H1 (cell line): Measurements from ENCODE around the gene TNS1. TPM values are rescaled to one million over a fixed set of nuclear protein-coding genes. Genes with fewer than 3 reads are reported as not detected.

Source experiments
- CTCF ChIA-PET: fragments of 300-600 bp; sonication (Branson Sonifier 250); formaldehyde crosslinking; loops from one replicate; lab custom pipeline; 2021; ENCODE audit not compliant: partially characterized antibody; lab: Charles Lee
- POLR2A ChIA-PET: fragments of 300-600 bp; sonication (Branson Sonifier 250); formaldehyde crosslinking; loops from one replicate; lab custom pipeline; 2021; ENCODE audit warnings: inconsistent platforms; ENCODE audit not compliant: partially characterized antibody; lab: Charles Lee
- DNase-seq, 2 experiments: peaks; one replicate each; pipeline versions ENCODE4 v3.0.0 to v3.0.0-alpha.2; 2010 to 2022; ENCODE audit warnings: low spot score in 2 of 2, low read depth in 1 of 2, mixed read lengths in 1 of 2
- FAIRE-seq: peaks from 2 replicates; lab custom pipeline; 2011; peaks lifted over from hg19 to GRCh38; lab: Jason Lieb, UNC
- H2AFZ ChIP-seq: 2 replicates; pipeline ENCODE4 v1.8.1; 2012; ENCODE audit warnings: low read length, inconsistent platforms
- H2AK5ac ChIP-seq: 2 replicates; pipeline ENCODE4 v1.6.1; 2013; ENCODE audit warnings: low read depth, low read length
- H2BK120ac ChIP-seq: replicated peaks from 2 replicates; pipeline ENCODE3; 2013; ENCODE audit warnings: low read depth, low read length, inconsistent platforms
- H2BK12ac ChIP-seq: 2 replicates; pipeline ENCODE4 v1.6.1; 2013; ENCODE audit warnings: low read depth, low read length
- H2BK15ac ChIP-seq: 2 replicates; pipeline ENCODE4 v1.6.1; 2013; ENCODE audit warnings: low read length
- H2BK20ac ChIP-seq: 2 replicates; pipeline ENCODE4 v1.6.1; 2013; ENCODE audit warnings: low read length
- H2BK5ac ChIP-seq: 2 replicates; pipeline ENCODE4 v1.6.1; 2013; ENCODE audit warnings: low read depth, low read length
- H3K14ac ChIP-seq: 2 replicates; pipeline ENCODE4 v1.6.1; 2013; ENCODE audit warnings: inconsistent platforms; ENCODE audit not compliant: insufficient read length
- H3K18ac ChIP-seq: 2 replicates; pipeline ENCODE4 v1.6.1; 2013; ENCODE audit warnings: low read length; ENCODE audit errors: extremely low read depth
- H3K23ac ChIP-seq: 2 replicates; pipeline ENCODE4 v1.6.1; 2013; ENCODE audit warnings: inconsistent platforms; ENCODE audit not compliant: insufficient read length
- H3K23me2 ChIP-seq: 2 replicates; pipeline ENCODE4 v1.6.1; 2013; ENCODE audit warnings: low read depth, low read length
- H3K27ac ChIP-seq: 2 replicates; pipeline ENCODE4 v1.6.1; 2011; ENCODE audit warnings: low read depth, low read length, inconsistent platforms
- H3K27me3 ChIP-seq, 4 experiments: replicated peaks in 1 of 4; 1 replicate in 1 of 4; 2 replicates in 3 of 4; pipeline versions ENCODE4 v1.6.1 to v1.8.1; 2011 to 2013; ENCODE audit warnings: low read length in 3 of 4, mild to moderate bottlenecking in 3 of 4, inconsistent platforms in 2 of 4, mixed read lengths in 2 of 4, moderate library complexity in 1 of 4; ENCODE audit not compliant: control insufficient read depth in 3 of 4, insufficient read depth in 3 of 4; ENCODE audit errors: extremely low read depth in 1 of 4
- H3K36me3 ChIP-seq, 4 experiments: 2 replicates each; pipeline versions ENCODE4 v1.6.1 to v1.8.1; 2011 to 2013; ENCODE audit warnings: mild to moderate bottlenecking in 4 of 4, low read length in 3 of 4, moderate library complexity in 2 of 4, control low read depth in 1 of 4, inconsistent platforms in 1 of 4; ENCODE audit not compliant: insufficient read depth in 4 of 4, control insufficient read depth in 2 of 4
- H3K4ac ChIP-seq: replicated peaks from 2 replicates; pipeline ENCODE3; 2013; ENCODE audit warnings: low read length, low read depth, mixed read lengths, inconsistent platforms; ENCODE audit not compliant: insufficient read length
- H3K4me1 ChIP-seq, 4 experiments: replicated peaks in 1 of 4; 1 replicate in 1 of 4; 2 replicates in 3 of 4; pipeline versions ENCODE4 v1.6.1 to v1.8.1; 2011 to 2013; ENCODE audit warnings: low read length in 3 of 4, inconsistent platforms in 2 of 4, mixed read lengths in 1 of 4; ENCODE audit not compliant: insufficient read depth in 4 of 4, control insufficient read depth in 3 of 4
- H3K4me2 ChIP-seq, 2 experiments: 2 replicates each; pipeline versions ENCODE4 v1.6.1 to v1.8.1; 2011 to 2013; ENCODE audit warnings: low read depth in 2 of 2, low read length in 2 of 2, control low read depth in 1 of 2, inconsistent platforms in 1 of 2, mild to moderate bottlenecking in 1 of 2; ENCODE audit not compliant: insufficient read depth in 1 of 2
- H3K4me3 ChIP-seq, 4 experiments: fragments of 200-600, 300-600 bp in 1 of 4; sonication (generic), shearing (Covaris generic), sonication (Bioruptor Twin) in 1 of 4; 2 replicates each; pipeline versions ENCODE4 v1.5.1 to v1.8.1; 2011 to 2016; ENCODE audit warnings: low read length in 4 of 4, low read depth in 3 of 4, control low read depth in 2 of 4, inconsistent platforms in 2 of 4, mild to moderate bottlenecking in 2 of 4, mixed read lengths in 1 of 4, moderate library complexity in 1 of 4; ENCODE audit not compliant: insufficient read depth in 2 of 4; ENCODE audit errors: extremely low read depth in 1 of 4
- H3K56ac ChIP-seq: replicated peaks from 2 replicates; pipeline ENCODE3; 2013; ENCODE audit warnings: low read depth, mild to moderate bottlenecking, mixed read lengths, low read length, inconsistent platforms; ENCODE audit not compliant: insufficient read length
- H3K79me1 ChIP-seq: 2 replicates; pipeline ENCODE4 v1.6.1; 2013; ENCODE audit warnings: low read depth, low read length, control low read depth
- H3K79me2 ChIP-seq, 2 experiments: 2 replicates each; pipeline versions ENCODE4 v1.6.1 to v1.8.1; 2012 to 2013; ENCODE audit warnings: low read length in 2 of 2, mild to moderate bottlenecking in 2 of 2, inconsistent platforms in 1 of 2; ENCODE audit not compliant: insufficient read depth in 2 of 2, control insufficient read depth in 1 of 2
- H3K9ac ChIP-seq, 4 experiments: replicated peaks in 1 of 4; 1 replicate in 1 of 4; 2 replicates in 3 of 4; pipeline versions ENCODE4 v1.6.1 to v1.8.1; 2011 to 2013; ENCODE audit warnings: low read depth in 3 of 4, low read length in 3 of 4, control low read depth in 2 of 4, mild to moderate bottlenecking in 2 of 4, moderate library complexity in 2 of 4, inconsistent platforms in 1 of 4; ENCODE audit errors: extremely low read depth in 1 of 4
- H3K9me3 ChIP-seq, 2 experiments: 2 replicates each; pipeline versions ENCODE4 v1.6.1 to v1.8.1; 2012 to 2013; ENCODE audit warnings: mild to moderate bottlenecking in 2 of 2, moderate library complexity in 2 of 2, control low read depth in 1 of 2, inconsistent platforms in 1 of 2, low read depth in 1 of 2, low read length in 1 of 2, mixed read lengths in 1 of 2; ENCODE audit not compliant: insufficient read depth in 2 of 2
- H4K20me1 ChIP-seq, 2 experiments: replicated peaks in 1 of 2; 2 replicates each; pipeline versions ENCODE3 to v1.8.1; 2011 to 2013; ENCODE audit warnings: inconsistent platforms in 2 of 2, low read length in 2 of 2, mild to moderate bottlenecking in 1 of 2; ENCODE audit not compliant: insufficient read depth in 2 of 2, control insufficient read depth in 1 of 2
- H4K5ac ChIP-seq: 2 replicates; pipeline ENCODE4 v1.6.1; 2013; ENCODE audit warnings: low read length, low read depth, mixed read lengths, inconsistent platforms; ENCODE audit not compliant: insufficient read length
- H4K8ac ChIP-seq: 2 replicates; pipeline ENCODE4 v1.8.0; 2013; ENCODE audit warnings: mild to moderate bottlenecking, moderate library complexity, low read length, inconsistent platforms; ENCODE audit not compliant: insufficient read depth; ENCODE audit errors: extremely low read depth
- H4K91ac ChIP-seq: replicated peaks from 2 replicates; pipeline ENCODE3; 2013; ENCODE audit warnings: low read length, mixed read lengths, inconsistent platforms; ENCODE audit not compliant: insufficient read length
- ASH2L ChIP-seq: fragments of 200-600, 300-600 bp; sonication (generic); IDR thresholded peaks from one replicate; pipeline ENCODE4 v1.7.1; 2017; ENCODE audit warnings: low read length
- CBX8 ChIP-seq: fragments of 300-800, 300-1000 bp; sonication (generic); IDR thresholded peaks from 2 replicates; pipeline ENCODE4 v1.7.1; 2016; ENCODE audit warnings: low read depth, low read length, borderline replicate concordance
- CHD2 ChIP-seq: IDR thresholded peaks from 2 replicates; pipeline ENCODE4 v1.6.1; 2012; ENCODE audit warnings: low read length, improper control_type of control experiment
- JUND ChIP-seq: IDR thresholded peaks from 2 replicates; pipeline ENCODE4 v1.6.1; 2011; ENCODE audit warnings: mild to moderate bottlenecking, improper control_type of control experiment, low read length
- KDM5A ChIP-seq: fragments of 200-600 bp; IDR thresholded peaks from 2 replicates; pipeline ENCODE4 v1.7.1; 2012; ENCODE audit warnings: mild to moderate bottlenecking, low read length, inconsistent platforms, mixed read lengths
- MAFK ChIP-seq: IDR thresholded peaks from 2 replicates; pipeline ENCODE4 v1.6.1; 2012; ENCODE audit warnings: low read depth, mild to moderate bottlenecking, improper control_type of control experiment, low read length
- POLR2A ChIP-seq, 2 experiments: IDR thresholded peaks; 1 replicate in 1 of 2; 2 replicates in 1 of 2; pipeline ENCODE4 v1.6.1; 2011; ENCODE audit warnings: low read depth in 2 of 2, low read length in 2 of 2, mild to moderate bottlenecking in 2 of 2; ENCODE audit errors: control extremely low read depth in 1 of 2
- RBBP5 ChIP-seq: IDR thresholded peaks from 2 replicates; pipeline ENCODE4 v1.7.1; 2012; ENCODE audit warnings: low read depth, mild to moderate bottlenecking, inconsistent platforms, low read length, moderate library complexity, borderline replicate concordance
- SP4 ChIP-seq: IDR thresholded peaks from 2 replicates; pipeline ENCODE4 v1.6.1; 2012; ENCODE audit warnings: low read length, inconsistent platforms
- SRF ChIP-seq: IDR thresholded peaks from 2 replicates; pipeline ENCODE4 v1.6.1; 2011; ENCODE audit warnings: mild to moderate bottlenecking, low read depth, low read length, moderate library complexity
- TAF7 ChIP-seq: optimal IDR thresholded peaks from 2 replicates; pipeline ENCODE3; 2011; ENCODE audit warnings: low read depth, mild to moderate bottlenecking, inconsistent platforms, low read length, moderate library complexity, borderline replicate concordance
- TEAD4 ChIP-seq: IDR thresholded peaks from 2 replicates; pipeline ENCODE4 v1.6.1; 2012; ENCODE audit warnings: low read depth, low read length, inconsistent platforms, mixed read lengths
- WGBS, 2 experiments: shearing (Covaris generic) in 1 of 2; methylation state at CpG; one replicate each; pipeline versions ENCODE4 v1.1.6 to v1.1.7; 2013 to 2015; ENCODE audit warnings: low lambda C conversion rate in 2 of 2, mixed read lengths in 2 of 2, inconsistent platforms in 1 of 2, low coverage in 1 of 2, missing lambda C conversion rate in 1 of 2; ENCODE audit not compliant: insufficient replicate concordance in 2 of 2, insufficient coverage in 1 of 2, insufficient read length in 1 of 2; ENCODE audit errors: extremely low coverage in 1 of 2, missing lambda C conversion rate in 1 of 2; 5-methylcytosine and 5-hydroxymethylcytosine counted together
- polyA plus RNA-seq, 7 experiments: library from polyadenylated mRNA; depleted of rRNA in 3 of 7; stranded (reverse) in 5 of 7; unstranded in 2 of 7; fragments of >200 nt in 5 of 7; fragments of 200-250 nt in 2 of 7; gene quantifications; 1 replicate in 5 of 7; 2 replicates in 1 of 7; 4 replicates in 1 of 7; pipeline versions ENCODE4 v1.2.1 to v1.2.3, GENCODE V29; 2011 to 2013; ENCODE audit warnings: missing spikeins in 2 of 7, mixed read lengths in 2 of 7
- total RNA-seq: library from RNA; stranded (reverse); fragmentation: NEBNext Ultra II Directional; extraction: Animal tissue kit (Norgen Biotek cat#: 25700); gene quantifications from 2 replicates; pipeline ENCODE4 v1.2.1, GENCODE V29; 2021
- TF ChIP-seq, protein P1 (sequence below), 3 experiments: IDR thresholded peaks; 1 replicate in 2 of 3; 2 replicates in 1 of 3; pipeline versions ENCODE4 v1.5.1 to v1.6.1; 2011; ENCODE audit warnings: low read length in 3 of 3, mild to moderate bottlenecking in 3 of 3, inconsistent platforms in 2 of 3, low read depth in 1 of 3, moderate library complexity in 1 of 3; ENCODE audit not compliant: insufficient read depth in 1 of 3; ENCODE audit errors: control extremely low read depth in 1 of 3

The TNS1 gene
- total and polyA plus RNA-seq, 2 of the 8 experiments (the other 6 are each of a cell fraction or from before 2014, with no cell fraction given), result 1.5 to 5.1 TPM

DNA sequence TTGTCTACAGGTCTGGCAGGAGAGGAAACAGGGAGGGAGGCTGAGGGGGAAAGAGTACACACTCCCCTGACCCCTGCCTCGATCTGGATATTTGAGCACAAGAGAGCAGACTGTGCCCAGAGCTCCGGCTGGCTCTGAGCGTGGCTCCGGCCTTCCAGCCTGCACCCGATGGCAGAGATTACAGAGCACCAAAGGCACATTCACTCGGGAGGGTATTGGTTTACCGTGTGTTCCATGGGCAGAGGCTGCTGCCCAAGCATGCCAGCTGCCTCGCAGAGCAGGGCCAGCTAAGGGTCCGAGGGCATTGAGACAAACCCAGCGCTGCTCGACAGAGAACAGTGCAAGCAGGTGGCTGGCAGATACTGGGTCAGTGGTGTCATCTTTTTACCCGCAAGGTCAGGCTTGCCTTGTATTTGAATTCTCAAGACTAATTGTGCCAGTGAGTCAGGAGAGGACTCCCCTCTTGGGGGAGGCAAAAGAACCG, 132.2 kb downstream of the TNS1 start:
- no peaks in the 10 kb centered on the region for H3K36me3 ChIP-seq
- H4K5ac ChIP-seq, result no peak overlapping the region
- no peak overlapping the region for H3K18ac ChIP-seq
- no peak for DNase-seq
- no peak overlapping the region for H2BK15ac ChIP-seq
- H3K4me1 ChIP-seq, result peaks cover 0 to 5% (median 1%) of the 10 kb centered on the region in 4 experiments; a peak in 4 of 7 replicates
- H3K4me3 ChIP-seq, result no peak overlapping the region
- H3K4ac ChIP-seq, result no peak overlapping the region
- H3K9ac ChIP-seq, result no peak overlapping the region
- H3K23me2 ChIP-seq, result no peaks in the 10 kb centered on the region
- WGBS, 2 experiments, result 91% methylated on average over 13 of the region's 13 CpGs; no CpG with 5 or more reads in 1 of the 2 experiments
- no peaks in the 10 kb centered on the region for H3K27me3 ChIP-seq
- CTCF ChIA-PET, result interaction anchor here (0.6 to 3.4 kb wide), 16 partner anchors 9 to 1041 kb away, joined by 3 to 21 read pairs (median 4); no protein-coding TSS in a partner anchor
- H4K8ac ChIP-seq, result no peak overlapping the region; the same call in 1 of the 2 replicates
- no peaks in the 10 kb centered on the region for H4K20me1 ChIP-seq
- no peak overlapping the region for H2AFZ ChIP-seq
- no peak overlapping the region for H3K27ac ChIP-seq
- H3K9me3 ChIP-seq, result no peaks in the 10 kb centered on the region
- H3K79me2 ChIP-seq, result no peaks in the 10 kb centered on the region
- H2BK120ac ChIP-seq, result no peak overlapping the region
- FAIRE-seq, result no peak
- H2AK5ac ChIP-seq, result no peak overlapping the region
- H3K14ac ChIP-seq, result no peak overlapping the region
- no peaks in the 10 kb centered on the region for H3K79me1 ChIP-seq
- POLR2A ChIA-PET, result interaction anchor here (1.1 kb wide), 1 partner anchor 17 kb away, joined by 3 read pairs; no protein-coding TSS in a partner anchor
- H3K4me2 ChIP-seq, result no peak overlapping the region
- no peak overlapping the region for H4K91ac ChIP-seq
- H3K23ac ChIP-seq, result no peak overlapping the region
- H2BK12ac ChIP-seq, result no peak overlapping the region
- H2BK20ac ChIP-seq, result no peak overlapping the region
- no peak overlapping the region for H2BK5ac ChIP-seq
- no peak overlapping the region for H3K56ac ChIP-seq
- TF ChIP-seq CHD2 (no peak), KDM5A (no peak), JUND (no peak), SP4 (no peak), MAFK (no peak), ASH2L (no peak), POLR2A (IDR thresholded peaks at IDR 0.05; ENCODE audit: control extremely low read depth in 1 of 2, low read depth in 2 of 2, low read length in 2 of 2) (no peak), TEAD4 (no peak), CBX8 (no peak), TAF7 (no peak), SRF (no peak), RBBP5 (no peak)
- TF ChIP-seq, protein P1, sequence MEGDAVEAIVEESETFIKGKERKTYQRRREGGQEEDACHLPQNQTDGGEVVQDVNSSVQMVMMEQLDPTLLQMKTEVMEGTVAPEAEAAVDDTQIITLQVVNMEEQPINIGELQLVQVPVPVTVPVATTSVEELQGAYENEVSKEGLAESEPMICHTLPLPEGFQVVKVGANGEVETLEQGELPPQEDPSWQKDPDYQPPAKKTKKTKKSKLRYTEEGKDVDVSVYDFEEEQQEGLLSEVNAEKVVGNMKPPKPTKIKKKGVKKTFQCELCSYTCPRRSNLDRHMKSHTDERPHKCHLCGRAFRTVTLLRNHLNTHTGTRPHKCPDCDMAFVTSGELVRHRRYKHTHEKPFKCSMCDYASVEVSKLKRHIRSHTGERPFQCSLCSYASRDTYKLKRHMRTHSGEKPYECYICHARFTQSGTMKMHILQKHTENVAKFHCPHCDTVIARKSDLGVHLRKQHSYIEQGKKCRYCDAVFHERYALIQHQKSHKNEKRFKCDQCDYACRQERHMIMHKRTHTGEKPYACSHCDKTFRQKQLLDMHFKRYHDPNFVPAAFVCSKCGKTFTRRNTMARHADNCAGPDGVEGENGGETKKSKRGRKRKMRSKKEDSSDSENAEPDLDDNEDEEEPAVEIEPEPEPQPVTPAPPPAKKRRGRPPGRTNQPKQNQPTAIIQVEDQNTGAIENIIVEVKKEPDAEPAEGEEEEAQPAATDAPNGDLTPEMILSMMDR (IDR thresholded peaks at IDR 0.05; ENCODE audit: control extremely low read depth in 1 of 3, insufficient read depth in 1 of 3, low read depth in 1 of 3, low read length in 3 of 3), result no peak
